MM.1S (cell line): ENCODE data around the gene MGARP.

ENCODE experiments used
- EZH2 ChIP-seq: fragments of 300-600 bp; sonication (generic); optimal IDR thresholded peaks from 2 replicates; pipeline ENCODE3; 2017; ENCODE audit warnings: low read depth, mild to moderate bottlenecking, antibody characterized with exemption, low read length, mixed read lengths
- EZH2phosphoT487 ChIP-seq: fragments of 300-600 bp; sonication (generic); IDR thresholded peaks from 2 replicates; pipeline ENCODE4 v1.6.1; 2018; ENCODE audit warnings: antibody characterized with exemption, low read length
- TF ChIP-seq, protein P1 (sequence below): fragments of 300-600 bp; sonication (generic); IDR thresholded peaks from 2 replicates; pipeline ENCODE4 v1.5.1; 2016; ENCODE audit warnings: antibody characterized with exemption, low read length, mixed read lengths

DNA sequence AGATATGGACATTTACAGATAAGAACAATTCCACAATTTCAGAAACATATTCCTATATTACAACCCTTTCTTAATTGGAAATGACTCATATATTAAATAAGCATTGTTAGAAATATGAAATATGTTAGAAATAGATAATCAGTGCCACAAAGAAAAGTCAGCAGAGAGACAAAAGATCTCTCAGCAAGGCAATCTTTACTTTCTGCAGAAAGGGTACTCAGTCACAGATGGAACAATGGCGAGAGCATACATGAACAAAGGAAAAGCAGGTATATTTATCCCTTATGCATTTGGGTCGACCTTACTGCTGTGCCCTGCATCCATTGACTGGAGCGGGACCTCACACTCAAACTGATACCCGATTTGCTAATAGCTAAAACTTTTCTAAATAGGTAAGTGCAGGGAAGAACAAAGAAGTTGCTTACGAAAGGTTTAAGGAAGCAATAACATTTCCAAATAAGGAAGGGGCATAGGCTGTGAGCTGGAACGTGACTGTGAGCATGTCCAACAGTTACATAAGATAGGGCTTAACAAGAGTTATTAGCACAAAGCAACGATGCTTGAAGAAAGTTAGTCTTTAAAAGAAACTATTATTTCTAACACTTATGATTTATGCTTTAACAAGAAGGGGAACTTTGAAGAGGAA is 40.8 kb downstream of the MGARP start:
- TF ChIP-seq, protein P1, sequence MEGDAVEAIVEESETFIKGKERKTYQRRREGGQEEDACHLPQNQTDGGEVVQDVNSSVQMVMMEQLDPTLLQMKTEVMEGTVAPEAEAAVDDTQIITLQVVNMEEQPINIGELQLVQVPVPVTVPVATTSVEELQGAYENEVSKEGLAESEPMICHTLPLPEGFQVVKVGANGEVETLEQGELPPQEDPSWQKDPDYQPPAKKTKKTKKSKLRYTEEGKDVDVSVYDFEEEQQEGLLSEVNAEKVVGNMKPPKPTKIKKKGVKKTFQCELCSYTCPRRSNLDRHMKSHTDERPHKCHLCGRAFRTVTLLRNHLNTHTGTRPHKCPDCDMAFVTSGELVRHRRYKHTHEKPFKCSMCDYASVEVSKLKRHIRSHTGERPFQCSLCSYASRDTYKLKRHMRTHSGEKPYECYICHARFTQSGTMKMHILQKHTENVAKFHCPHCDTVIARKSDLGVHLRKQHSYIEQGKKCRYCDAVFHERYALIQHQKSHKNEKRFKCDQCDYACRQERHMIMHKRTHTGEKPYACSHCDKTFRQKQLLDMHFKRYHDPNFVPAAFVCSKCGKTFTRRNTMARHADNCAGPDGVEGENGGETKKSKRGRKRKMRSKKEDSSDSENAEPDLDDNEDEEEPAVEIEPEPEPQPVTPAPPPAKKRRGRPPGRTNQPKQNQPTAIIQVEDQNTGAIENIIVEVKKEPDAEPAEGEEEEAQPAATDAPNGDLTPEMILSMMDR, result no peak
- TF ChIP-seq EZH2phosphoT487 (no peak), EZH2 (no peak)
